Panc1 (cell line): ENCODE data around the gene CNGB1.

Source experiments
- SIN3A ChIP-seq: IDR thresholded peaks from 2 replicates; pipeline ENCODE4 v1.6.1; 2012; ENCODE audit warnings: low read depth, mild to moderate bottlenecking, low read length, moderate library complexity, borderline replicate concordance; ENCODE audit not compliant: insufficient read depth
- TF ChIP-seq, protein P1 (sequence below): fragments of 450-650 bp; IDR thresholded peaks from 2 replicates; pipeline ENCODE4 v1.5.1; 2017; ENCODE audit warnings: mild to moderate bottlenecking

DNA sequence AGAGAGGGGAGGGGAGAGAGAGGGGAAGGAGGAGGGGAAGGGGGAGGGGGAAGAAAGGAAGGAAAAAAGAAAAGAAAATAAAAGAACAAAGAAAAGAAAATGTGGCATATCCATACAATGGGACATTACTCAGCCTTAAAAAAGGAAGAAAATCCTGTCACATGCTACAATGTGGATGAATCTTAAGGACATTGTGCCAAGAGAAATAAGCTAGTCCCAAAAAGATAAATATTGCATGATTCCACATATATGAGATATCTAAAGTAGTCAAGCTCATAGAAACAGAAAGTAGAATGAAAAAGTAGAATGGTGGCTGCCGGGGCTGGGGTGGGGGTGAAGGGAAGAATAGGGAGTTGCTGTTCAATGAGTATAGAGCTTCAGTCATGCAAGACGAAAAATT is 40.4 kb downstream of the CNGB1 start:
- TF ChIP-seq, protein P1, sequence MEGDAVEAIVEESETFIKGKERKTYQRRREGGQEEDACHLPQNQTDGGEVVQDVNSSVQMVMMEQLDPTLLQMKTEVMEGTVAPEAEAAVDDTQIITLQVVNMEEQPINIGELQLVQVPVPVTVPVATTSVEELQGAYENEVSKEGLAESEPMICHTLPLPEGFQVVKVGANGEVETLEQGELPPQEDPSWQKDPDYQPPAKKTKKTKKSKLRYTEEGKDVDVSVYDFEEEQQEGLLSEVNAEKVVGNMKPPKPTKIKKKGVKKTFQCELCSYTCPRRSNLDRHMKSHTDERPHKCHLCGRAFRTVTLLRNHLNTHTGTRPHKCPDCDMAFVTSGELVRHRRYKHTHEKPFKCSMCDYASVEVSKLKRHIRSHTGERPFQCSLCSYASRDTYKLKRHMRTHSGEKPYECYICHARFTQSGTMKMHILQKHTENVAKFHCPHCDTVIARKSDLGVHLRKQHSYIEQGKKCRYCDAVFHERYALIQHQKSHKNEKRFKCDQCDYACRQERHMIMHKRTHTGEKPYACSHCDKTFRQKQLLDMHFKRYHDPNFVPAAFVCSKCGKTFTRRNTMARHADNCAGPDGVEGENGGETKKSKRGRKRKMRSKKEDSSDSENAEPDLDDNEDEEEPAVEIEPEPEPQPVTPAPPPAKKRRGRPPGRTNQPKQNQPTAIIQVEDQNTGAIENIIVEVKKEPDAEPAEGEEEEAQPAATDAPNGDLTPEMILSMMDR = no peak
- TF ChIP-seq SIN3A = no peak
